PFSK-1 (cell line): ENCODE measurements around the gene LRMDA.

Experiments used
- FOXP2 ChIP-seq: optimal IDR thresholded peaks from 2 replicates; pipeline ENCODE3; 2011; ENCODE audit warnings: borderline replicate concordance, control low read depth, inconsistent platforms; ENCODE audit not compliant: insufficient read depth; ENCODE audit errors: extremely low read length, extremely low read depth
- POLR2AphosphoS5 ChIP-seq: IDR thresholded peaks from 2 replicates; pipeline ENCODE4 v1.6.1; 2012; ENCODE audit warnings: low read depth, mild to moderate bottlenecking, control low read depth, low read length, moderate library complexity
- REST ChIP-seq, 2 experiments: IDR thresholded peaks; 2 replicates each; pipeline versions ENCODE4 v1.6.1 to v1.8.0; 2011 to 2012; ENCODE audit warnings: low read depth in 2 of 2, low read length in 2 of 2, control low read depth in 1 of 2, inconsistent platforms in 1 of 2, mild to moderate bottlenecking in 1 of 2, moderate library complexity in 1 of 2; ENCODE audit not compliant: insufficient read depth in 1 of 2
- SIN3A ChIP-seq: IDR thresholded peaks from 2 replicates; pipeline ENCODE4 v1.6.1; 2012; ENCODE audit warnings: mild to moderate bottlenecking, low read length, moderate library complexity, borderline replicate concordance; ENCODE audit not compliant: insufficient read depth
- TAF1 ChIP-seq: IDR thresholded peaks from 2 replicates; pipeline ENCODE4 v1.6.1; 2012; ENCODE audit warnings: low read length, control low read depth, borderline replicate concordance; ENCODE audit not compliant: insufficient read depth

DNA sequence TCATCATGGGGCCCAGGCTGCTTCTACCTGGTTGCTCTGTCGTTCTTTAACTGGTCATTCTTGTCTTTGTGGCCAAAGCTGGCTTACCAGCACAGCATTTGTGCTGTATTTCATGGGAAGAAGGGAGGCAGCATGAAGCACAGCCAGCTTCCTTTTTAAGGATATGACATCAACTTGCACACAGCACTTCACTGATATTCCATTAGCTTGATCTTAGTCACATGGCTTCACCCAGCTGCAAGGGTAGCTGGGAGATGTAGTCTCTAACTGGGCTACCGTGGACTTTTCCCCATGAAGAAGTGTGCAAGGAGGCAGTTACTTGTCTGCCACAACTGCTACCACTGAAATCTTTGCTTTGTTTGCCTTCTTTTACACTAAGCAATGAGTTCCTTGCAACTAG lies 525.2 kb downstream of the LRMDA start:
- TF ChIP-seq POLR2AphosphoS5 (no peak), TAF1 (no peak), SIN3A (no peak), REST (IDR thresholded peaks at IDR 0.05; ENCODE audit: insufficient read depth in 1 of 2, low read depth in 2 of 2, low read length in 2 of 2) (no peak), FOXP2 (no peak)
